H1 (cell line): Measurements from ENCODE around the gene CADM2. TPM values are rescaled to one million over a fixed set of nuclear protein-coding genes. Genes with fewer than 3 reads are reported as not detected.

ENCODE experiments used
- CTCF ChIA-PET: fragments of 300-600 bp; sonication (Branson Sonifier 250); formaldehyde crosslinking; loops from one replicate; lab custom pipeline; 2021; ENCODE audit not compliant: partially characterized antibody; lab: Charles Lee
- POLR2A ChIA-PET: fragments of 300-600 bp; sonication (Branson Sonifier 250); formaldehyde crosslinking; loops from one replicate; lab custom pipeline; 2021; ENCODE audit warnings: inconsistent platforms; ENCODE audit not compliant: partially characterized antibody; lab: Charles Lee
- DNase-seq, 2 experiments: peaks; one replicate each; pipeline versions ENCODE4 v3.0.0 to v3.0.0-alpha.2; 2010 to 2022; ENCODE audit warnings: low spot score in 2 of 2, low read depth in 1 of 2, mixed read lengths in 1 of 2
- FAIRE-seq: peaks from 2 replicates; lab custom pipeline; 2011; peaks lifted over from hg19 to GRCh38; lab: Jason Lieb, UNC
- H2AFZ ChIP-seq: 2 replicates; pipeline ENCODE4 v1.8.1; 2012; ENCODE audit warnings: low read length, inconsistent platforms
- H2AK5ac ChIP-seq: 2 replicates; pipeline ENCODE4 v1.6.1; 2013; ENCODE audit warnings: low read depth, low read length
- H2BK120ac ChIP-seq: replicated peaks from 2 replicates; pipeline ENCODE3; 2013; ENCODE audit warnings: low read depth, low read length, inconsistent platforms
- H2BK12ac ChIP-seq: 2 replicates; pipeline ENCODE4 v1.6.1; 2013; ENCODE audit warnings: low read depth, low read length
- H2BK15ac ChIP-seq: 2 replicates; pipeline ENCODE4 v1.6.1; 2013; ENCODE audit warnings: low read length
- H2BK20ac ChIP-seq: 2 replicates; pipeline ENCODE4 v1.6.1; 2013; ENCODE audit warnings: low read length
- H2BK5ac ChIP-seq: 2 replicates; pipeline ENCODE4 v1.6.1; 2013; ENCODE audit warnings: low read depth, low read length
- H3K14ac ChIP-seq: 2 replicates; pipeline ENCODE4 v1.6.1; 2013; ENCODE audit warnings: inconsistent platforms; ENCODE audit not compliant: insufficient read length
- H3K18ac ChIP-seq: 2 replicates; pipeline ENCODE4 v1.6.1; 2013; ENCODE audit warnings: low read length; ENCODE audit errors: extremely low read depth
- H3K23ac ChIP-seq: 2 replicates; pipeline ENCODE4 v1.6.1; 2013; ENCODE audit warnings: inconsistent platforms; ENCODE audit not compliant: insufficient read length
- H3K23me2 ChIP-seq: 2 replicates; pipeline ENCODE4 v1.6.1; 2013; ENCODE audit warnings: low read depth, low read length
- H3K27ac ChIP-seq: 2 replicates; pipeline ENCODE4 v1.6.1; 2011; ENCODE audit warnings: low read depth, low read length, inconsistent platforms
- H3K27me3 ChIP-seq, 4 experiments: replicated peaks in 1 of 4; 1 replicate in 1 of 4; 2 replicates in 3 of 4; pipeline versions ENCODE4 v1.6.1 to v1.8.1; 2011 to 2013; ENCODE audit warnings: low read length in 3 of 4, mild to moderate bottlenecking in 3 of 4, inconsistent platforms in 2 of 4, mixed read lengths in 2 of 4, moderate library complexity in 1 of 4; ENCODE audit not compliant: control insufficient read depth in 3 of 4, insufficient read depth in 3 of 4; ENCODE audit errors: extremely low read depth in 1 of 4
- H3K36me3 ChIP-seq, 4 experiments: 2 replicates each; pipeline versions ENCODE4 v1.6.1 to v1.8.1; 2011 to 2013; ENCODE audit warnings: mild to moderate bottlenecking in 4 of 4, low read length in 3 of 4, moderate library complexity in 2 of 4, control low read depth in 1 of 4, inconsistent platforms in 1 of 4; ENCODE audit not compliant: insufficient read depth in 4 of 4, control insufficient read depth in 2 of 4
- H3K4ac ChIP-seq: replicated peaks from 2 replicates; pipeline ENCODE3; 2013; ENCODE audit warnings: low read length, low read depth, mixed read lengths, inconsistent platforms; ENCODE audit not compliant: insufficient read length
- H3K4me1 ChIP-seq, 4 experiments: replicated peaks in 1 of 4; 1 replicate in 1 of 4; 2 replicates in 3 of 4; pipeline versions ENCODE4 v1.6.1 to v1.8.1; 2011 to 2013; ENCODE audit warnings: low read length in 3 of 4, inconsistent platforms in 2 of 4, mixed read lengths in 1 of 4; ENCODE audit not compliant: insufficient read depth in 4 of 4, control insufficient read depth in 3 of 4
- H3K4me2 ChIP-seq, 2 experiments: 2 replicates each; pipeline versions ENCODE4 v1.6.1 to v1.8.1; 2011 to 2013; ENCODE audit warnings: low read depth in 2 of 2, low read length in 2 of 2, control low read depth in 1 of 2, inconsistent platforms in 1 of 2, mild to moderate bottlenecking in 1 of 2; ENCODE audit not compliant: insufficient read depth in 1 of 2
- H3K4me3 ChIP-seq, 4 experiments: fragments of 200-600, 300-600 bp in 1 of 4; sonication (generic), shearing (Covaris generic), sonication (Bioruptor Twin) in 1 of 4; 2 replicates each; pipeline versions ENCODE4 v1.5.1 to v1.8.1; 2011 to 2016; ENCODE audit warnings: low read length in 4 of 4, low read depth in 3 of 4, control low read depth in 2 of 4, inconsistent platforms in 2 of 4, mild to moderate bottlenecking in 2 of 4, mixed read lengths in 1 of 4, moderate library complexity in 1 of 4; ENCODE audit not compliant: insufficient read depth in 2 of 4; ENCODE audit errors: extremely low read depth in 1 of 4
- H3K56ac ChIP-seq: replicated peaks from 2 replicates; pipeline ENCODE3; 2013; ENCODE audit warnings: low read depth, mild to moderate bottlenecking, mixed read lengths, low read length, inconsistent platforms; ENCODE audit not compliant: insufficient read length
- H3K79me1 ChIP-seq: 2 replicates; pipeline ENCODE4 v1.6.1; 2013; ENCODE audit warnings: low read depth, low read length, control low read depth
- H3K79me2 ChIP-seq, 2 experiments: 2 replicates each; pipeline versions ENCODE4 v1.6.1 to v1.8.1; 2012 to 2013; ENCODE audit warnings: low read length in 2 of 2, mild to moderate bottlenecking in 2 of 2, inconsistent platforms in 1 of 2; ENCODE audit not compliant: insufficient read depth in 2 of 2, control insufficient read depth in 1 of 2
- H3K9ac ChIP-seq, 4 experiments: replicated peaks in 1 of 4; 1 replicate in 1 of 4; 2 replicates in 3 of 4; pipeline versions ENCODE4 v1.6.1 to v1.8.1; 2011 to 2013; ENCODE audit warnings: low read depth in 3 of 4, low read length in 3 of 4, control low read depth in 2 of 4, mild to moderate bottlenecking in 2 of 4, moderate library complexity in 2 of 4, inconsistent platforms in 1 of 4; ENCODE audit errors: extremely low read depth in 1 of 4
- H3K9me3 ChIP-seq, 2 experiments: 2 replicates each; pipeline versions ENCODE4 v1.6.1 to v1.8.1; 2012 to 2013; ENCODE audit warnings: mild to moderate bottlenecking in 2 of 2, moderate library complexity in 2 of 2, control low read depth in 1 of 2, inconsistent platforms in 1 of 2, low read depth in 1 of 2, low read length in 1 of 2, mixed read lengths in 1 of 2; ENCODE audit not compliant: insufficient read depth in 2 of 2
- H4K20me1 ChIP-seq, 2 experiments: replicated peaks in 1 of 2; 2 replicates each; pipeline versions ENCODE3 to v1.8.1; 2011 to 2013; ENCODE audit warnings: inconsistent platforms in 2 of 2, low read length in 2 of 2, mild to moderate bottlenecking in 1 of 2; ENCODE audit not compliant: insufficient read depth in 2 of 2, control insufficient read depth in 1 of 2
- H4K5ac ChIP-seq: 2 replicates; pipeline ENCODE4 v1.6.1; 2013; ENCODE audit warnings: low read length, low read depth, mixed read lengths, inconsistent platforms; ENCODE audit not compliant: insufficient read length
- H4K8ac ChIP-seq: 2 replicates; pipeline ENCODE4 v1.8.0; 2013; ENCODE audit warnings: mild to moderate bottlenecking, moderate library complexity, low read length, inconsistent platforms; ENCODE audit not compliant: insufficient read depth; ENCODE audit errors: extremely low read depth
- H4K91ac ChIP-seq: replicated peaks from 2 replicates; pipeline ENCODE3; 2013; ENCODE audit warnings: low read length, mixed read lengths, inconsistent platforms; ENCODE audit not compliant: insufficient read length
- CREB1 ChIP-seq: IDR thresholded peaks from 2 replicates; pipeline ENCODE4 v1.6.1; 2012; ENCODE audit warnings: inconsistent platforms
- EP300 ChIP-seq, 2 experiments: IDR thresholded peaks; 1 replicate in 1 of 2; 2 replicates in 1 of 2; pipeline ENCODE4 v1.6.1; 2011 to 2012; ENCODE audit warnings: low read depth in 2 of 2, low read length in 2 of 2, mild to moderate bottlenecking in 2 of 2, borderline replicate concordance in 1 of 2, inconsistent platforms in 1 of 2, moderate library complexity in 1 of 2
- JUN ChIP-seq: IDR thresholded peaks from 2 replicates; pipeline ENCODE4 v1.6.1; 2011; ENCODE audit warnings: low read depth, mild to moderate bottlenecking, improper control_type of control experiment, low read length
- JUND ChIP-seq: IDR thresholded peaks from 2 replicates; pipeline ENCODE4 v1.6.1; 2011; ENCODE audit warnings: mild to moderate bottlenecking, improper control_type of control experiment, low read length
- KDM5A ChIP-seq: fragments of 200-600 bp; IDR thresholded peaks from 2 replicates; pipeline ENCODE4 v1.7.1; 2012; ENCODE audit warnings: mild to moderate bottlenecking, low read length, inconsistent platforms, mixed read lengths
- POLR2A ChIP-seq, 2 experiments: IDR thresholded peaks; 1 replicate in 1 of 2; 2 replicates in 1 of 2; pipeline ENCODE4 v1.6.1; 2011; ENCODE audit warnings: low read depth in 2 of 2, low read length in 2 of 2, mild to moderate bottlenecking in 2 of 2; ENCODE audit errors: control extremely low read depth in 1 of 2
- SIRT6 ChIP-seq: IDR thresholded peaks from one replicate; pipeline ENCODE4 v1.7.1; 2012; ENCODE audit warnings: low read length, inconsistent platforms
- WGBS, 2 experiments: shearing (Covaris generic) in 1 of 2; methylation state at CpG; one replicate each; pipeline versions ENCODE4 v1.1.6 to v1.1.7; 2013 to 2015; ENCODE audit warnings: low lambda C conversion rate in 2 of 2, mixed read lengths in 2 of 2, inconsistent platforms in 1 of 2, low coverage in 1 of 2, missing lambda C conversion rate in 1 of 2; ENCODE audit not compliant: insufficient replicate concordance in 2 of 2, insufficient coverage in 1 of 2, insufficient read length in 1 of 2; ENCODE audit errors: extremely low coverage in 1 of 2, missing lambda C conversion rate in 1 of 2; 5-methylcytosine and 5-hydroxymethylcytosine counted together
- polyA plus RNA-seq, 7 experiments: library from polyadenylated mRNA; depleted of rRNA in 3 of 7; stranded (reverse) in 5 of 7; unstranded in 2 of 7; fragments of >200 nt in 5 of 7; fragments of 200-250 nt in 2 of 7; gene quantifications; 1 replicate in 5 of 7; 2 replicates in 1 of 7; 4 replicates in 1 of 7; pipeline versions ENCODE4 v1.2.1 to v1.2.3, GENCODE V29; 2011 to 2013; ENCODE audit warnings: missing spikeins in 2 of 7, mixed read lengths in 2 of 7
- total RNA-seq: library from RNA; stranded (reverse); fragmentation: NEBNext Ultra II Directional; extraction: Animal tissue kit (Norgen Biotek cat#: 25700); gene quantifications from 2 replicates; pipeline ENCODE4 v1.2.1, GENCODE V29; 2021

The CADM2 gene
- total and polyA plus RNA-seq, 2 of the 8 experiments (the other 6 are each of a cell fraction or from before 2014, with no cell fraction given): 14.9 to 20.9 TPM

GRCh38 chr3:85259748-85260147, 301.0 kb downstream of the CADM2 start:
- H3K23me2 ChIP-seq: no peaks in the 10 kb centered on the region
- H3K14ac ChIP-seq: no peak overlapping the region
- no peaks in the 10 kb centered on the region for H3K36me3 ChIP-seq
- ChIA-PET CTCF (no interaction called here), POLR2A (no interaction called here)
- H2AK5ac ChIP-seq: no peak overlapping the region
- H3K9me3 ChIP-seq: no peaks in the 10 kb centered on the region
- H2BK5ac ChIP-seq: no peak overlapping the region
- H4K20me1 ChIP-seq: no peaks in the 10 kb centered on the region
- H3K79me1 ChIP-seq: no peaks in the 10 kb centered on the region
- H3K79me2 ChIP-seq: no peaks in the 10 kb centered on the region
- no peak for DNase-seq
- FAIRE-seq: no peak
- H3K18ac ChIP-seq: no peak overlapping the region
- H3K23ac ChIP-seq: no peak overlapping the region
- no peak overlapping the region for H4K91ac ChIP-seq
- no peak overlapping the region for H4K8ac ChIP-seq
- WGBS, 2 experiments: 76% methylated on average over 2 of the region's 2 CpGs; no CpG with 5 or more reads in 1 of the 2 experiments
- H2BK20ac ChIP-seq: no peak overlapping the region
- no peak overlapping the region for H3K9ac ChIP-seq
- no peak overlapping the region for H2BK12ac ChIP-seq
- H2AFZ ChIP-seq: no peak overlapping the region
- peaks cover 0 to under 1% (median 0%) of the 10 kb centered on the region in 4 experiments; a peak in 1 of 7 replicates for H3K4me1 ChIP-seq
- H3K56ac ChIP-seq: no peak overlapping the region
- no peak overlapping the region for H2BK15ac ChIP-seq
- TF ChIP-seq SIRT6 (no peak), JUND (no peak), KDM5A (no peak), JUN (no peak), POLR2A (IDR thresholded peaks at IDR 0.05; ENCODE audit: control extremely low read depth in 1 of 2, low read depth in 2 of 2, low read length in 2 of 2) (no peak), EP300 (IDR thresholded peaks at IDR 0.05; ENCODE audit: borderline replicate concordance in 1 of 2, low read depth in 2 of 2, low read length in 2 of 2) (no peak), CREB1 (no peak)
- no peak overlapping the region for H3K27ac ChIP-seq
- H2BK120ac ChIP-seq: no peak overlapping the region
- no peak overlapping the region for H4K5ac ChIP-seq
- H3K4me2 ChIP-seq: no peak overlapping the region
- no peak overlapping the region for H3K4me3 ChIP-seq
- H3K4ac ChIP-seq: no peak overlapping the region
- H3K27me3 ChIP-seq: no peaks in the 10 kb centered on the region
